HG03060 (cell line): ENCODE measurements around the gene GOLGA5.
"Not testable (repeated sequence)": the region's sequence is repeated elsewhere in the genome, so short reads cannot be mapped to it uniquely, and the experiment has no call there.

Experiments used
- ATAC-seq: cut with Tn5 transposase; IDR thresholded peaks from one replicate; pipeline ENCODE4 v1.9.1; 2021; ENCODE audit warnings: low read depth, moderate number of reproducible peaks; ENCODE audit not compliant: unreplicated experiment

GOLGA5 gene, protein sequence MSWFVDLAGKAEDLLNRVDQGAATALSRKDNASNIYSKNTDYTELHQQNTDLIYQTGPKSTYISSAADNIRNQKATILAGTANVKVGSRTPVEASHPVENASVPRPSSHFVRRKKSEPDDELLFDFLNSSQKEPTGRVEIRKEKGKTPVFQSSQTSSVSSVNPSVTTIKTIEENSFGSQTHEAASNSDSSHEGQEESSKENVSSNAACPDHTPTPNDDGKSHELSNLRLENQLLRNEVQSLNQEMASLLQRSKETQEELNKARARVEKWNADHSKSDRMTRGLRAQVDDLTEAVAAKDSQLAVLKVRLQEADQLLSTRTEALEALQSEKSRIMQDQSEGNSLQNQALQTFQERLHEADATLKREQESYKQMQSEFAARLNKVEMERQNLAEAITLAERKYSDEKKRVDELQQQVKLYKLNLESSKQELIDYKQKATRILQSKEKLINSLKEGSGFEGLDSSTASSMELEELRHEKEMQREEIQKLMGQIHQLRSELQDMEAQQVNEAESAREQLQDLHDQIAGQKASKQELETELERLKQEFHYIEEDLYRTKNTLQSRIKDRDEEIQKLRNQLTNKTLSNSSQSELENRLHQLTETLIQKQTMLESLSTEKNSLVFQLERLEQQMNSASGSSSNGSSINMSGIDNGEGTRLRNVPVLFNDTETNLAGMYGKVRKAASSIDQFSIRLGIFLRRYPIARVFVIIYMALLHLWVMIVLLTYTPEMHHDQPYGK

DNA sequence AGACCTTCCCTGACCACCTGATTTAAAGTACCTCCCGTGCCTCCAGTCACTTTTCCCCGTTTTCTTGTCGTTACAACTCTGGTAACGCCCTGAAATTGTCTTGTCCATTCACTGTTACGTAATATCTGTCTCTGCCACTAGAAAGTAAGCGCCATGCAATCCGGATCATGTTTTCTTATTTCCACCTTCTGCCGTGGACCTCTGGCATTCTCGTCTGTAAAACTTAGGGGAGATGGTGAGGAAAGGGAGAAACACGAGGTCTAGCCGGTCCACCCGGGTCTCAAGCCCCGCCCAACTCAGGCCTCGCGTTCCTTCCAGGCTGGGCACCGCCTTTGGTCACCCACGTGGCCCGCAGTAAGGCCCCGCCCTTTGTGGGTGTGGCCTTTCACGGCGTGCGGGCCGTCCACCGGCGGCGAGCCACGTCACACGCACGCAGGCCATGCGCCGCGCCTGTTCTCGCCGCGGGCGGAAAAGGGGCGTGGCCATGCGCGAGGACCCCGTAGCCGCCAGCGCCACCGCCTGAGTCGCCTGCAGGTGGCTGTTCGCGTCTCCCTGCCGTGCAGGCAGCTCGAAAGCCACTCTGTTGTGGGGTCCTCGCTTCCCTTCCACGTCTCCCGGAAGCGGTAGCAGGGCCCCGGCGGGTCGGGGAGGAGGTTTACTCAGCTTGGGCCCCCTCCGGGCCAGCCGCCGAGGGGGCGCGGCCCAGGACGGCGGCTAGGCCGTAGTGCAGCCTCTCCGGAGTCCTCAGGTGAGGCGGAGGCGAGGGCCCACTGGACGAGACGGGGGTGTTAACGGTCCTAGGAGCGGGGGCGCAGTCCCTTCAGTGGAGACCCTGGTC is at the start of gene GOLGA5:
TSS of gene GOLGA5 (plus strand) at position 597 of the 838 bp plus-strand sequence. CDS start 3,133 bp downstream, outside the sequence.
- ATAC-seq: peak; percentile 89

DNA sequence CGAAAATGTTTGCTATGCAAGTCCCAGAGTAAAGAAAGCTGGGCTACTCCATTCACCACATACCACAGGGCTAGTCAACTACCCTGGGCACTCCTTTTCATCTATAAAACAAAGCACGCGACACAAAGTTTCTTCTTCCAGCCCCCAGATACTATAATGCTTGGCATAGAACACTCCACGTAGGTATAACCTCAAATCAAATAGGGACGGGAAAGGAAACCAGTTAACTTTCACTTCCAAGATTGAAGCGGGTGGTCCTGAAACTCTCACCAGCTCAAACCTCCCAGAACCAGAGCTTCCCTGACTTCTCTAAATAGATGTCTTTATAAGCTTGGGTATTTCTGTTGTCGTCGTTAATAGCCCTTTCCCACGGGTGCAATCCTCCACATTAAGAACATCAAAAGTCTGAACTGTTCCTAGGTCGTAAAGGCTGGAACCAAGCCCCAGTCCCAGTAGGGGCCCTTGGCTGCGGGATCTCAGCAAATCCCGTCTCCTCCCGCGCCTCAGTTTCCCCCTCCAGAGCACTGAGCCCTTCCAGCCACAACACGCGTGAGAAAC is 46.3 kb upstream of the GOLGA5 start:
- ATAC-seq: no peak

DNA sequence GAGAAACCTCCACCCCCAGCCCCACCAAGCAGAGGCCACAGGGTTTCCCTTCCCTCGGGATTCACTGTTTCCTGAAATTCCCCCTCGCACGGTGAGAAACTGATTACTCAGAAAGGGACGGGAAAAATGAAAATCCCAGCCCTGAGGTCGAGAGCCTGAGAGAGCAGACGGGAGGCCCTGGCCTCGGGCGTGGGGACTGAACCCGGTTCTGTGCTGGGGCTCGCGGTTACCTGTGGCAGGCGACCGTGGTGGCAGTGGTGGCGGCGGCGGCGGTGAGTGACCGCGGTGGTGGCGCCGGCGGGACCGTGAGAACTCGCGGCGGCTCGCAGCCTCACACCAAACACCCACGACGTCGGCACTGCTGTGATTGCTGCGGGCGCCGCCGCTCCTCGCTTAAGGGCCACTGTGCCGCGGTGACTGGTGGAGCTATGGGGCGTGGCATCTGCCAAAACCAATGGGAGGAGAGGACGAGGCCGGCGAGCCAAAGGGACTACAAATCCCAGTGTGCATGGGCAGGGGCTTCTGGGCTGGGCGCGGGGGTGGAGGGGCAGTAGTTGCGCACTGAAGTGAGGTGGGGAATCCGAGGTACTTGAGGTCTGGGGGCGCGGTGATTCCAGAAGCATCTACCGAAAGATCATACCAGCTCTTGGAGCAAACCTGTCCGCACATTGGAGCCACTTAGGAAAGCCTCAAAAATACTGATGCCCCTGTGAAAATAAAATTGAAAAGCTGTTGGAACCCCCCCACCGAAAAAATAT is 45.7 kb upstream of the GOLGA5 start, which contains the start of gene LGMN:
TSS of gene LGMN (minus strand) at position 369 of the 758 bp plus-strand sequence. CDS start 15,841 bp downstream, outside the sequence.
- ATAC-seq: no peak

DNA sequence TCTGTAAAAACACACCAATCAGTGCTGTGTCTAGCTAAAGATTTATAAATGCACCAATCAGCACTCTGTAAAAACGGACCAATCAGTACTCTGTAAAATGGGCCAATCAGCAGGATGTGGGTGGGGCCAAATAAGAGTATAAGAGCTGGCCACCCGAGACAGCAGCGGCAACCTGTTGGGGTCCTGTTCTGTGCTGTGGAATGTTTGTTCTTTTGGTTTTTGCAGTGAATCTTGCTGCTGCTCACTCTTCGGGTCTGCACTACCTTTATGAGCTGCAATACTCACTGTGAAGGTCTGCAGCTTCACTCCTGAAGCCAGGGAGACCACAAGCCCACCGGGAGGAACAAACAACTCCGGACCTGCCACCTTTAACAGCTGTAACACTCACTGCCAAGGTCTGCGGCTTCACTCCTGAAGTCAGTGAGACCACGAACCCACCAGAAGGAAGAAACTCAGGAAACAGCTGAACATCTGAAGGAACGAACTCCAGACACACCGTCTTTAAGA is 43.8 kb upstream of the GOLGA5 start:
- ATAC-seq: not testable (repeated sequence)

DNA sequence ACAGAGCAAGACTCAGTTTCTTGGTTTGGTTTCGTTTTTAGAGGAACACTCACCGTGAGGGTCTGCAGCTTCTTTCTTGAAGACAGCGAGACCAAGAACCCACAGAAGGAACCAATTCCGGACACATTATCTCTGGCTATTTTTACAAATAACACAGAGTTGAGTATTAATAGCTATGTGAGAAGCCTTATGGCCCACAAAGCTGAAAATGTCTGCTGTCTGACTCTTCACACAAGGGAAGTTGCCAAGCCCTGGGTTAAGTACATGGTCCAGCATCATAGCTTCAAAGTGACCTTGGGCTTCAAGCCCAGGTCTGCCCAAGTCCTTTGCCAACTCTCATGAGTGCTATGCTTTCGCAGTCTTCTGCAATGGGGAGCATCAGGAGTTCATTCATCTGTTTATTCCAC is 43.1 kb upstream of the GOLGA5 start:
- ATAC-seq: no peak

DNA sequence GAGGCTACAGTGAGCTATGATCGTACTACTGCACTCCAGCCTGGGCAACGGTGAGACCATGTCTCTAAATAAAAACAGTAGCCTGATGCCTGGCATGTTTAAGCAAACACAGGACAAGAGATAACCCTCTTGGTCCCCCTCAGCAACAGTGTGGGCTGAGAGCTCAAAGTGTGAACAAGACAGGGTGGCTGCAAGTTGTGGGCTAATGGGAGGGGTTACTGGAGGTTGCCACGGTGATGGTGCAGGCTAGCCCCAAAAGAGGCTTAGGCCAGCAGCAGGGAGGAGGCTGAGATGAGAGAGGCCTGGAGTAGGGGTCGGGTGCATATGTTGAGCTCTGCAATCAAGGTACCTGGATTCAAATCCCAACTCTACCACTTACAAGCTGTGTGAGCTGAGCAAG is 42.3 kb upstream of the GOLGA5 start:
- ATAC-seq: no peak

DNA sequence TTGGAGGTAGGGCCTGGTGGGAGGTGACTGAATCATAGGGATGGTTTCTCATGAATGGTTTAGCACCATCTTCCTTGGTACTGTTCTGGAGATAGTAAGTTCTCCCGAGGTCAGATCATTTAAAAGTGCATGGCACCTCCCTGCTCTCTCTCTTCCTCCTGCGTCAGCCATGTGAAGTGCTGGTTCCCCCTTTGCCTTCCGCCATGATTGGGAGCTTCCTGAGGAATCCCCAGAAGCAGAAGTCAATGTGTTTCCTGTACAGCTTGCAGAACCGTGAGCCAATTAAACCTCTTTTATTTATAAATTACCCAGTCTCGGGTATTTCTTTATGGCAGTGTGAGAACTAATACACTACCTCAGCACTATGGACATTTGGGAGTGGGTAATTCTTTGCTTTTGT is 40.9 kb upstream of the GOLGA5 start:
- no peak for ATAC-seq

DNA sequence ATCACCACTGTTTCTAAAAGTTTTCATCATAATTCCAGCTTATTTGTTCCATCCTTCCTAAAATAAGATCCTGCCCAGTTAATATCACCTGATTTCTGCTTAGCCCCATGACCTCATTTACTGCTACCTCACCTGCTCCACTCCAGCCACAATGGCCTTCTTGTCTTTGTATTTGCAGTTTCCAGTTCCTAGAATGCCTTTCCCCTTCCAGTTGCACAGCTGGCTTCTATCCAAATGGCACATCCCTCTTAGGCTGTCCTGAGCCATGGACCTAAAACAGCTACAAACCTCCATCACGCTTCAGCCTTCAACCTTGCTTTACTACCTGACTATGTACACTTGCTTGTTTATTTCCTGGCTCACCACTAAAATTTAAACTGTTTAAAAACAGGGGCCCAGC is 39.1 kb upstream of the GOLGA5 start:
- no peak for ATAC-seq

DNA sequence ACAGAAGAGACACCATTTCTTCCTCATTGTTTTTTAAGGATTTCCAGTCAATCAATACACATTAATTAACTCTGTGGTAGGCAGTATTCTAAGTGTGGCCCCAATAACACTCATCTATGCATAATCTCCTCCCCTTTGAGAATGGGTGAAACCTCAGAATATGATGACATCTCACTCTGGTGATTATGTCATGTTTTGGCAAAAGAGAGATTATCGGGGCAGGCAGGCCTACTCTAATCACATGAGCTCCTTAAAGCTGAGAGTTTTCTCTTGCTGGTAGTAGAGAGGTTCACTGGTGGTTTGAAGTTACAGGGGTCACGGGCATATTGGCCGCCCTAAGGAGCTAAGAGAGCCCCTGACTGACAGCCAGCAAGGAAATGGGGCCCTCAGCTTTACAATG is 38.6 kb upstream of the GOLGA5 start:
- no peak for ATAC-seq

DNA sequence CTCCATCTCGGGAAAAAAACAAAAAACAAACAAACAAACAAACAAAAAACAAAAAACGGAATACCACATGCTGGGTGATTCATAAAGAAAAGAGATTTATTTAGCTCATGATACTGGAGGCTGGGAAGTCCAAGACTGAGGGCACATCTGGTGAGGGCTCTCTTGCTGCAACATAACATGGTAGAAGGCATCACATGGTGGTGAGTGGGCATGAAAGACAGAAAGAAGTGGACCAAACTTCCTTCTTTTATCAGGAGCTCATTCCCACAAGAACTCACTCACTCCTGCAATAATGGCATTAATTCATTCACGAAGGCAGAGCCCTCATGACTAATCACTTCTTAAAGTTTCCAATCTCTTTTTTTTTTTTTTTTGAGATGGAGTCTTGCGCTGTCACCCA is 37.7 kb upstream of the GOLGA5 start:
- no peak for ATAC-seq

DNA sequence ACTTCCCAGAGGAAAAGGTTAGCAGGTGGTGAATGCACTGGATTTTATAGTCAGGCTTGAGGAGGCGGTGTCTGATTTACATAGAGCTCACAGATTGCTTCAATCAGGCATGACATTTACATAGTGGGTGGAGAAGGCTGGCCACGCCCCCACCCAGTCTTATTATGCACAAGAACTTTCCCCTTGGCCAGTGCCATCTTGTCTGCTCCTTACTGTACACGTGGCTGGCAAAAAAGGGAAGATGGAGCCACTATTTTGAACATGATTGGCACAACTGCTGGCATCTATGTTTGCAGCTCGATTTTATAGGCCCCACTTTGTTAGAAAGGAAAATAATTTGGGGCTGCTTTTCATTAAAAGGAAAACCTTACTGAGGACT is 34.8 kb upstream of the GOLGA5 start:
- ATAC-seq: no peak

DNA sequence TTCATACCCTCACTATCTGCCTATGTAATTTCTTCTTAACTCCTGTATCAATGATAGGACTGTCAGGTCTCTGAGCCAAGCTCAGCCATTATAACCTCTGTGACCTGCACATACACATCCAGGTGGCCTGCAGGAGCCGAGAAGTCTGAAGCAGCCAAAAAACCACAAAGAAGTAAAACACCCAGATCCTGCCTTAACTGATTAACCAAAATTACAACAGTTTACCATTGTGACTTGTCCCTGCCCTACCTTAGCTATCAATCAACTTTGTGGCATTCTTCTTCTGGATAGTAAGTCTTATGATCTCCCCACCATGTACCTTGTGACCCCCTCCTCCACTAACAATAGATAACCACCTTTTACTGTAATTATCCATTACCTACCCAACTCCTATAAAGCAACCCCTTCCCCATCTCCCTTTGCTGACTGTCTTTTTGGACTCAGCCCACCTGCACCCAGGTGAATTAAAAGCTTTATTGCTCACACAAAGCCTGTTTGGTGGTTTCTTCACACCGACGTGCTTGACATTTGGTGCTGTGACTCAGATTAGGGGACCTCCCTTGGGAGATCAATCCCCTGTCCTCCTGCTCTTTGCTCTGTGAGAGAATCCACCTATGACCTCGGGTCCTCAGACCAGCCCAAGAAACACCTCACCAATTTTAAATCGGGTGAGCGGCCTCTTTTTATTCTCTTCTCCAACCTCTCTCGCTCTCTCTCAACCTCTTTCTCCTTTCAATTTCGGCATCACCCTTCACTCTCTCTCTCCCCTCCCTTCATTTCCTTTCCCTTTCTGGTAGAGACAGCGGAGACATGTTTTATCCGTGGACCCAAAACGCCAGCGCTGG is 34.2 kb upstream of the GOLGA5 start:
- no peak for ATAC-seq

DNA sequence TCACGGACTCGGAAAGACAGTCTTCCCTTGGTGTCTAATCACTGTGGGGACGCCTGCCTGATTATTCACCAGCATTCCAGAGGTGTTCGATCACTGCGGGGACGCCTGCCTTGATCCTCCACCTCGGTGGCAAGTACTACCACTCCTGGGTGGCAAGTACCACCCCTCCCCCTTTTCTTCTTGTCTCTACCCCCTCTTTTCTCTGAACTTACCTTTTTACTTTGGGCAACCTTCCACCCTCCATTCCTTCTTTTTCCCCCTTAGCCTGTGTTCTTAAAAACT is 33.6 kb upstream of the GOLGA5 start:
- no peak for ATAC-seq

DNA sequence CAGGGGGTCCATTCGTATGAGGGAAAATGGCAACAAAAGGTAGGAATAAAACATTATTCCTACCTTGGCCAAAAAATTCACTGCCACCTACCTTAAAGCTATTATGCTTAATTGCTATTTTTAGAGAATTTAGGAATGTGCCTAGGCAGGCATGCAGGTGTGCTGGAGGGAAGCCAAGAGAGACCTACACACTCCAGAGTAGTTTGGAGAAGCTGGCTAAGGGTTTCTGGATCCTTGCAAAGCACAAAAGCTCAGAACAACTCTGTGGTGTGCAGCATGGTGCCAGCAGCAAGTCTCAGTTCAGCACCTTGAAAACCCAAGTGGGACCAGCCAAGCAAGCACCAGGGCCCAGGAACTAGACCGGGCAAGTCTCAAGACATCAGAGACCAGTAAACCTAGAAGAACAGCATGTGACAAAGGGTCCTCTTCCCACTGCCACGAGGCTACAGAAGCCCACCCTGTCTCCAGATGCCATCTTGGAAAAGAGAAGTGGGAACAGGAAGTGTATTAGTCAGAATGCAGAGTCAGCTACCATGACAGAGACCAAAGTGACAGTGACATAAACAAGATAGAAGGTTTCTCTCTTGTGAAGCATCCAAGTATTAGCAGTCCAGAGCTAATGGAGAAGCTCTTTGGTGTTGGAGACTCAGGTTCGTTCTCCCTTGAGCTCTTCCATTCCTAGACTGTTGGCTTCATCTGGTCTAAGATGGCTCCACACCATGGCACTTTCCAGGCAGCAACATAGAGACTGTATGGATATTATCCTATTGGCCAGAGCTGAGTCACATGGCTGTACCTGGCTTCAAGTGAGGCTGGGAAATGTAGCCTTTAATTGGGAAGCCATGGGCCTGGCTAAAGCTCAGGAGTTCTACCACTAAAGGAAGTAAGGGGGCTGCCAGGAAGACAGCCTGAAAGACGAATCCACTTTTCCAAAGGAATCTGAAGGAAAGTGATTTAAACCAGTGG is 30.2 kb upstream of the GOLGA5 start:
- ATAC-seq: not testable (repeated sequence)

DNA sequence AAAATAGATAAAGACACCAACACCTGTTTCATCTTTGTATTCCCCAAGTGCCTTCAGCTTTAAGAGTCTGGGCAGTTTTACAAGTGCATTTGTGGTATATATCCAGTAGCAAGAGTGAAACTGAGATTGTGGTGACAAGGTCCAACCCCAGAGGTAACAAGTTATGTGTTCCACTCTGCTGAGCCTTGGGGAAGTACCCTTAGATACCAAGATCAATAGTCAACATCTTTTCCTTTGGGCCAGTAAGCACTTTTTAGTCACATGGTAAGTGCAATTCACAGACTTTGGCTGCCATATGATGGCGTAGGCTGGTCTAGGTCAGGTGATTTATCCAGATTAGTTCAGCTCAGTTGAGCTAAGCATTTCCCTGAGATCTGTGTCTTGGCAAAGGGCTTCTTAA is 25.9 kb upstream of the GOLGA5 start:
- ATAC-seq: peak; percentile 87

DNA sequence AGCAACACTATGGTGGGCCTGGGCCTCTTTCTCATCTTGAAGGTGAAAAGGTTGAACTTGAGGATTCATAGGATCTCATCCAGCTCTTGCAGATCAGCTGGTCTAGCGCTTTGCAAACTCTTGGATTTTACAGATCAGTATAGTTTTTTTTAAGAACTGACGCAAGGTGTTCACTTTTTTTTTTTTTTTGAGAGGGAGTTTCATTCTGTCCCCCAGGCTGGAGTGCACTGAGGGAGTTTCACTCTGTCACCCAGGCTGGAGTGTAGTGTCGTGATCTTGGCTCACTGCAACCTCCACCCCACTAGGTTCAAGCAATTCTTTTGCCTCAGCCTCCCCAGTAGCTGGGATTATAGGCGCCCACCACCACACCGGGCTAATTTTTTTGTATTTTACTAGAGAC is 25.3 kb upstream of the GOLGA5 start:
- no peak for ATAC-seq

DNA sequence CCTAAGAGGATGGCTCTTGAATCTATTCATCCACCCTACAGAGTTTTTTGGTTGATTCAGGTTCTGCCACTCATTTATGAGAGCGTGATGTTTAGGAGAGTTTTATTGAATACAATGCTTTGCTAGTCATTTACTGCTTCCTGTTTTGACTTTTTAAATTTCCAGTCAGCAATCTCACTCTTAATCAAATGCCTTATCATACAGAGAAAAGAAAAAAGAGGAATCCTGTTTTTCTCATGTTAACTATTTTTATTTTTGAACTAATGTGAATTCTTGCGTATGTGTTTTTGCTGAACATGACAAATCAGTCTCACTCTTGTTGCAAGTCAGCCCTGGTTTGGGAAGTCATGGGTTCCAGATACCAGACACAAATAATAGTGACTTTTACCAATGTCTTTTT is 23.6 kb upstream of the GOLGA5 start:
- no peak for ATAC-seq

DNA sequence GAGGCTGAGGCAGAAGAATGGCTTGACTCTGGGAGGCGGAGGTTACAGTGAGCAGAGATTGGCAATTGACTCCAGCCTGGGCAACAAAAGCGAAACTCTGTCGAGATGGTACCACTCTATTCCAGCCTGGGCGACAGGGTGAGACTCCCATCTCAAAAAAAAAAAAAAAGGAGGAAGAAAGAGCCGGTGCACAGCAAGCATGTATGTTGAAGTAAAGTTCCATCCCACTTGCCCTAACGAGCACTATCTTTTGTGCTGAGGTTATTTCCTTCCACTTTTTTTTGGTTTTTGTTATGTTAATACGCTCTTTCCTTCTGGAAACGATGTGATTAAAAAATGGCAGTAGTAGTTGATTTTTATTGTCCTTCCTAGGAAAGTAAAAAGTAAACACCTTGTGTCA is 19.5 kb upstream of the GOLGA5 start:
- ATAC-seq: no peak
